ENCODE measurements around the gene C1orf21. TPM values are rescaled to one million over a fixed set of nuclear protein-coding genes. Genes with fewer than 3 reads are reported as not detected.

C1orf21 gene
- total and polyA plus RNA-seq, 2 donors (not counting 1 experiment from before 2014, with no cell fraction given) = under 0.01 to 0.32 TPM

DNA sequence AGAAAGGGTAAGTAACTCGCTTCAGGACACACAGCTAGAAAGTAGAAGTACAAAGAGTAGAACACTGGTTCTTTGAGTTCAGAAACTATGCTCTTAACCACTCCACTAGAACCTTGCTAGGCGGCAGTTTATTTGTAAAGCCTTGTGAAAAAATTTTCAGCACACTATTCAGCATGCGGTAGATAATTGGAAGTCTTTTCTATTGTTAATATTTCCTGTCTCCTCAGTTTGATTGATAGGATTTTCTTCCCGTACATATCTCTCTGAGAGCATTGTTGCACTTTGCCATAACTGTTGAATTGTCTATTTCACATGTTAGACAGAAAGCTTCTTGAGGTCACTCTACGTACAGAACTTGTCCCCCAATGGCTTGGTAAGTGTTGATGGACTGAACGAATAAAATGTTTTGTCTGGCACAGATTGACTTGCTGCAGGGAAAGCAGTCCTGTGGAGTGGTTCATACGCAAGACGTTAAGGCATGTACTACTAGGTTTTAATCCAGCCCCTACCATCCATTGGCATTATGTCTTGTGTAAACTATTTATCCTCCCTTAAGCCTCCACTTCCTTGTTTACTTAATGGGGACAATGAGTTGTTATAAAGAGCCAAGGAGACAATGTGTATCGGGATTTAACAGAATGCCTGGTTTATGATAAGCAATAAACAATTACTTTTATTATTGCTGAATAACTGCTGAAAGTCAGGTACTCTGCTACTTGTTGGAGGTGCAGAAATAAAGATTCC lies 35.8 kb downstream of the C1orf21 start:
- ATAC-seq (ENCODE audit: low read depth) = no peak
- Histone ChIP-seq H3K36me3 (replicated peaks in 1 of 2; ENCODE audit: control extremely low read depth in 1 of 2, control insufficient read depth in 1 of 2, extremely low read depth in 1 of 2, insufficient read depth in 2 of 2, low read length in 1 of 2) (no peaks in the 10 kb centered on the region), H3K79me2 (ENCODE audit: control insufficient read depth, insufficient read depth, low read length) (no peaks in the 10 kb centered on the region), H4K20me1 (ENCODE audit: control insufficient read depth, insufficient read depth, low read length, poor library complexity, severe bottlenecking) (no peaks in the 10 kb centered on the region), H3K27ac (ENCODE audit: low read length in 2 of 2) (no peak overlapping the region), H3K9me3 (ENCODE audit: control extremely low read depth in 1 of 3, control insufficient read depth in 2 of 3, insufficient read depth in 1 of 3, low read length in 2 of 3) (no peaks in the 10 kb centered on the region), H3K4me1 (ENCODE audit: control insufficient read depth in 2 of 2, insufficient read depth in 2 of 2, low read length in 2 of 2) (no peaks in the 10 kb centered on the region), H2AFZ (ENCODE audit: insufficient read depth, low read depth, low read length, poor library complexity, severe bottlenecking) (no peak overlapping the region), H3K9ac (ENCODE audit: low read length) (no peak overlapping the region), H3K27me3 (replicated peaks in 1 of 4; ENCODE audit: control extremely low read depth in 1 of 4, control insufficient read depth in 3 of 4, insufficient read depth in 4 of 4, low read length in 3 of 4) (no peaks in the 10 kb centered on the region), H3K4me3 (ENCODE audit: control extremely low read depth in 1 of 5, extremely low read depth in 1 of 5, insufficient read depth in 1 of 5, low read depth in 2 of 5, low read length in 4 of 5) (no peak overlapping the region), H3K4me2 (replicated peaks; ENCODE audit: low read depth, low read length, poor library complexity, severe bottlenecking) (no peak overlapping the region)
- Mint-ChIP-seq H3K4me3 (no peak overlapping the region), H3K27ac (no peak overlapping the region), H3K9me3 (ENCODE audit: insufficient read depth) (no peaks in the 10 kb centered on the region), H3K4me1 (peaks cover 5% of the 10 kb centered on the region), H3K27me3 (no peaks in the 10 kb centered on the region)
- ChIA-PET POLR2A (no interaction called here), CTCF (no interaction called here)
- intact Hi-C loops (cut with micrococcal nuclease) = no loop called here
- WGBS (ENCODE audit: insufficient coverage) = 86% methylated on average over 2 of the region's 9 CpGs
- no peak for TF ChIP-seq EZH2 (IDR thresholded peaks at IDR 0.05; ENCODE audit: borderline replicate concordance, insufficient read depth, low read depth, low read length, poor library complexity, severe bottlenecking)
- TF ChIP-seq, protein P1, sequence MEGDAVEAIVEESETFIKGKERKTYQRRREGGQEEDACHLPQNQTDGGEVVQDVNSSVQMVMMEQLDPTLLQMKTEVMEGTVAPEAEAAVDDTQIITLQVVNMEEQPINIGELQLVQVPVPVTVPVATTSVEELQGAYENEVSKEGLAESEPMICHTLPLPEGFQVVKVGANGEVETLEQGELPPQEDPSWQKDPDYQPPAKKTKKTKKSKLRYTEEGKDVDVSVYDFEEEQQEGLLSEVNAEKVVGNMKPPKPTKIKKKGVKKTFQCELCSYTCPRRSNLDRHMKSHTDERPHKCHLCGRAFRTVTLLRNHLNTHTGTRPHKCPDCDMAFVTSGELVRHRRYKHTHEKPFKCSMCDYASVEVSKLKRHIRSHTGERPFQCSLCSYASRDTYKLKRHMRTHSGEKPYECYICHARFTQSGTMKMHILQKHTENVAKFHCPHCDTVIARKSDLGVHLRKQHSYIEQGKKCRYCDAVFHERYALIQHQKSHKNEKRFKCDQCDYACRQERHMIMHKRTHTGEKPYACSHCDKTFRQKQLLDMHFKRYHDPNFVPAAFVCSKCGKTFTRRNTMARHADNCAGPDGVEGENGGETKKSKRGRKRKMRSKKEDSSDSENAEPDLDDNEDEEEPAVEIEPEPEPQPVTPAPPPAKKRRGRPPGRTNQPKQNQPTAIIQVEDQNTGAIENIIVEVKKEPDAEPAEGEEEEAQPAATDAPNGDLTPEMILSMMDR (IDR thresholded peaks at IDR 0.05) = no peak
- no peak for DNase-seq

DNA sequence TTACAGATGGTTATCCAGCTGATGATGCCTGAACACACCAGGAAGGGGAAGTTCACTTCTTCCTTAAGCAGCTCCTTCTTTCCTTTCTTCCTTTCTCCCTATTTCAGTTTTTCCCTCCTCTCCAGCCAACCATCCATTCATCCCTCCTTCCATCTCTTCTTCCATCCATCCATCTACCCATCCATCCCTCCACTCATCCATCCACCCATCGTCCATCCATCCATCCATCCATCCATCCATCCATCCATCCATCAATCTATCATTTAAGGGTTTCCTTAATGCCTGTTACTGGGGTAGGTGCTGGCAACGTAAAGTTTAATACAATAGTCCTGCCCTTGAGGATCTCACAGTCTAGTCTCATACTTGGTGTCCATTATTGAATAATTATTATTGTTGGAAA lies 36.8 kb downstream of the C1orf21 start:
- no peak overlapping the region for H3K4me3 Mint-ChIP-seq
- TF ChIP-seq EZH2 (IDR thresholded peaks at IDR 0.05; ENCODE audit: borderline replicate concordance, insufficient read depth, low read depth, low read length, poor library complexity, severe bottlenecking) = no peak
- TF ChIP-seq, protein P1 (IDR thresholded peaks at IDR 0.05) = no peak
- Histone ChIP-seq H3K27me3 (replicated peaks in 1 of 4; ENCODE audit: control extremely low read depth in 1 of 4, control insufficient read depth in 3 of 4, insufficient read depth in 4 of 4, low read length in 3 of 4) (no peaks in the 10 kb centered on the region), H3K4me2 (replicated peaks; ENCODE audit: low read depth, low read length, poor library complexity, severe bottlenecking) (no peak overlapping the region), H3K4me3 (ENCODE audit: control extremely low read depth in 1 of 5, extremely low read depth in 1 of 5, insufficient read depth in 1 of 5, low read depth in 2 of 5, low read length in 4 of 5) (no peak overlapping the region), H2AFZ (ENCODE audit: insufficient read depth, low read depth, low read length, poor library complexity, severe bottlenecking) (no peak overlapping the region), H4K20me1 (ENCODE audit: control insufficient read depth, insufficient read depth, low read length, poor library complexity, severe bottlenecking) (no peaks in the 10 kb centered on the region), H3K4me1 (ENCODE audit: control insufficient read depth in 2 of 2, insufficient read depth in 2 of 2, low read length in 2 of 2) (no peaks in the 10 kb centered on the region), H3K9me3 (ENCODE audit: control extremely low read depth in 1 of 3, control insufficient read depth in 2 of 3, insufficient read depth in 1 of 3, low read length in 2 of 3) (no peaks in the 10 kb centered on the region), H3K36me3 (replicated peaks in 1 of 2; ENCODE audit: control extremely low read depth in 1 of 2, control insufficient read depth in 1 of 2, extremely low read depth in 1 of 2, insufficient read depth in 2 of 2, low read length in 1 of 2) (no peaks in the 10 kb centered on the region), H3K27ac (ENCODE audit: low read length in 2 of 2) (no peak overlapping the region), H3K79me2 (ENCODE audit: control insufficient read depth, insufficient read depth, low read length) (no peaks in the 10 kb centered on the region), H3K9ac (ENCODE audit: low read length) (no peak overlapping the region)
- ChIA-PET POLR2A (no interaction called here), CTCF (no interaction called here)
- ATAC-seq (ENCODE audit: low read depth) = no peak
- no peaks in the 10 kb centered on the region for H3K9me3 Mint-ChIP-seq (ENCODE audit: insufficient read depth)
- H3K27ac Mint-ChIP-seq = no peak overlapping the region
- H3K27me3 Mint-ChIP-seq = no peaks in the 10 kb centered on the region
- no peak for DNase-seq
- peaks cover 5% of the 10 kb centered on the region for H3K4me1 Mint-ChIP-seq
- intact Hi-C loops (cut with micrococcal nuclease) = no loop called here
- WGBS (ENCODE audit: insufficient coverage) = no CpG with 5 or more reads among the region's 2 CpGs
